Type B pancreatic cell (in vitro differentiated cells): ENCODE data around the gene BCL2L1. TPM values are rescaled to one million over a fixed set of nuclear protein-coding genes. Genes with fewer than 3 reads are reported as not detected.
A peak's percentile ranks its signal among the peaks of the same experiment; 100 is the strongest.
"Not testable (repeated sequence)": the region's sequence is repeated elsewhere in the genome, so short reads cannot be mapped to it uniquely, and the experiment has no call there.

Experiments used
- DNase-seq: peaks from one replicate; pipeline ENCODE4 v3.0.0; 2021; ENCODE audit warnings: mixed read lengths; ENCODE audit not compliant: unreplicated experiment; ENCODE audit errors: extremely low spot score
- H3K27ac Mint-ChIP-seq: 2 replicates; pipeline ENCODE4 v1.8.0; 2021; ENCODE audit warnings: mild to moderate bottlenecking, mixed read lengths
- H3K27me3 Mint-ChIP-seq: 2 replicates; pipeline ENCODE4 v1.8.0; 2021; ENCODE audit warnings: mixed read lengths
- H3K36me3 Mint-ChIP-seq: 2 replicates; pipeline ENCODE4 v1.8.0; 2021; ENCODE audit warnings: mixed read lengths
- H3K4me1 Mint-ChIP-seq: one replicate; pipeline ENCODE4 v1.8.0; 2021; ENCODE audit warnings: mixed read lengths; ENCODE audit not compliant: unreplicated experiment
- H3K4me3 Mint-ChIP-seq: 2 replicates; pipeline ENCODE4 v1.8.0; 2021; ENCODE audit warnings: mild to moderate bottlenecking, mixed read lengths
- H3K9me3 Mint-ChIP-seq: 2 replicates; pipeline ENCODE4 v1.8.0; 2021; ENCODE audit warnings: mixed read lengths
- CTCF ChIP-seq: fragments of 200-600 bp; sonication (generic); conservative IDR thresholded peaks from 2 replicates; pipeline ENCODE4 v1.5.0; 2021; ENCODE audit warnings: antibody characterized with exemption, mild to moderate bottlenecking
- total RNA-seq: library from RNA; stranded (reverse); gene quantifications from 2 replicates; pipeline ENCODE4 v1.2.1, GENCODE V29; 2021; ENCODE audit warnings: low replicate concordance

Gene BCL2L1
- total RNA-seq, 1 donor from 2014 or later: 142 TPM

- Mint-ChIP-seq H3K36me3 (peaks cover 34% of the 10 kb centered on the region), H3K4me1 (peaks cover 29% of the 10 kb centered on the region), H3K27ac (no peak overlapping the region)
These were observed 28.5 kb upstream of the BCL2L1 start for GRCh38 chr20:31751126-31751525.

GRCh38 chr20:31749223-31749622 is 26.6 kb upstream of the BCL2L1 start:
- Mint-ChIP-seq H3K27ac (no peak overlapping the region), H3K4me3 (no peak overlapping the region), H3K36me3 (peaks cover 42% of the 10 kb centered on the region), H3K4me1 (peaks cover 34% of the 10 kb centered on the region), H3K27me3 (no peaks in the 10 kb centered on the region), H3K9me3 (no peaks in the 10 kb centered on the region)
- no peak for TF ChIP-seq CTCF
- no peak for DNase-seq

More at GRCh38 chr20:31751126-31751525, 28.5 kb upstream of the BCL2L1 start:
- TF ChIP-seq CTCF: no peak
- Mint-ChIP-seq H3K4me3 (no peak overlapping the region), H3K9me3 (no peaks in the 10 kb centered on the region), H3K27me3 (no peaks in the 10 kb centered on the region)
- DNase-seq: no peak

GRCh38 chr20:31747640-31748039 is 25.0 kb upstream of the BCL2L1 start:
- Mint-ChIP-seq H3K9me3 (no peaks in the 10 kb centered on the region), H3K36me3 (peaks cover 33% of the 10 kb centered on the region), H3K4me1 (peaks cover 34% of the 10 kb centered on the region), H3K27me3 (no peaks in the 10 kb centered on the region), H3K4me3 (peak overlapping the region; percentile 64), H3K27ac (peak overlapping the region; percentile 75)
- no peak for DNase-seq
- no peak for TF ChIP-seq CTCF

DNA sequence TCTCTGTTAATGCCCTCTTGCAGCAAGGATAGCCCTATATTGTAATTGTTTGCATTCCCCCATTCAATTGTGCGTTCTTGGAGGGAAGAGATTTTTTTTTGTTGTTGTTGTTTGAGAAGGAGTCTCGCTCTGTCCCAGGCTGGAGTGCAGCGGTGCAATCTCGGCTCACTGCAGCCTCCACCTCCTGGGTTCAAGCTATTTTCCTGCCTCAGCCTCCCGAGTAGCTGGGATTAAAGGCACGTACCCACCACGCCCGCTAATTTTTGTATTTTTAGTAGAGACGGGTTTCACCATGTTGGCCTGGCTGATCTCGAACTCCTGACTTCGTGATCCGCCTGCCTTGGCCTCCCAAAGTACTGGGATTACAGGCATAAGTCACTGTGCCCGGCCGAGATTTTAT is 24.4 kb upstream of the BCL2L1 start:
- DNase-seq, H3K9me3 Mint-ChIP-seq, H3K27me3 Mint-ChIP-seq: not testable (repeated sequence)
- Mint-ChIP-seq H3K27ac (peak overlapping the region; percentile 75), H3K4me3 (peak overlapping the region; percentile 32), H3K36me3 (peaks cover 32% of the 10 kb centered on the region), H3K4me1 (peaks cover 34% of the 10 kb centered on the region)

GRCh38 chr20:31746068-31746878 is 23.6 kb upstream of the BCL2L1 start:
- Mint-ChIP-seq H3K27ac (peak overlapping the region; percentile 75), H3K36me3 (peaks cover 30% of the 10 kb centered on the region), H3K4me3 (peak overlapping the region; percentile 32), H3K27me3 (no peaks in the 10 kb centered on the region), H3K9me3 (no peaks in the 10 kb centered on the region), H3K4me1 (peaks cover 33% of the 10 kb centered on the region)
- no peak for DNase-seq
- no peak for TF ChIP-seq CTCF

GRCh38 chr20:31740656-31741323 is 18.1 kb upstream of the BCL2L1 start:
- H3K9me3 Mint-ChIP-seq: no peaks in the 10 kb centered on the region
- no peak for TF ChIP-seq CTCF
- no peak overlapping the region for H3K4me3 Mint-ChIP-seq
- DNase-seq: no peak
- peaks cover 9% of the 10 kb centered on the region for H3K36me3 Mint-ChIP-seq
- no peaks in the 10 kb centered on the region for H3K27me3 Mint-ChIP-seq
- H3K27ac Mint-ChIP-seq: no peak overlapping the region
- H3K4me1 Mint-ChIP-seq: peaks cover 3% of the 10 kb centered on the region
